DMS 273 treated with DMSO at 0.1 percent for 48 hours (cell line): ENCODE results near the gene GSTA2.
"Not testable (repeated sequence)": the region's sequence is repeated elsewhere in the genome, so short reads cannot be mapped to it uniquely, and the experiment has no call there.

Experiments used
- DNase-seq: peaks from one replicate; lab custom pipeline; 2025; lab: John Stamatoyannopoulos, UW

The GSTA2 gene

GRCh38 chr6:52760105-52760765 is 3.0 kb downstream of the GSTA2 start:
- DNase-seq = no peak

DNA sequence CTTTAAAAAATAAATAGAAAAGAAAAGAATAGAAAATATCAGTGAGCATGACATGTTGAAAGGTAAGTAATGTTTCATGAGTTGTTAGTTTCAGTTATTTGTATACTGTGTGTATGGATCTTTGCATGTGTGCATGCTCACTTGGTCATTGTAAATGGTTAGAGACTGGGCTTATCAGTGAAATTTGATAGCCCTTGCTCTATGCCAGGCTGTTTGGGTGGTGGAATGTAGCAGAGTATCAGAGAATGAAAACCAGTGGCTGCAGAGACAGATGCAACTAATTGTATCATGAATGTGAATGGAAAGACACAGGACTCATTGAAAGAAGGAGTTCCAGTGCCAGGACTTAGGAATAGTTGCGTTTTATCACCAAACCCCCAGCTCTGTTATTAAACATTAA is 4.2 kb downstream of the GSTA2 start:
- no peak for DNase-seq

GRCh38 chr6:52757651-52758338 is 5.5 kb downstream of the GSTA2 start:
- not testable (repeated sequence) for DNase-seq

- DNase-seq = no peak
Observed at GRCh38 chr6:52754443-52754842, 8.8 kb downstream of the GSTA2 start.

DNA sequence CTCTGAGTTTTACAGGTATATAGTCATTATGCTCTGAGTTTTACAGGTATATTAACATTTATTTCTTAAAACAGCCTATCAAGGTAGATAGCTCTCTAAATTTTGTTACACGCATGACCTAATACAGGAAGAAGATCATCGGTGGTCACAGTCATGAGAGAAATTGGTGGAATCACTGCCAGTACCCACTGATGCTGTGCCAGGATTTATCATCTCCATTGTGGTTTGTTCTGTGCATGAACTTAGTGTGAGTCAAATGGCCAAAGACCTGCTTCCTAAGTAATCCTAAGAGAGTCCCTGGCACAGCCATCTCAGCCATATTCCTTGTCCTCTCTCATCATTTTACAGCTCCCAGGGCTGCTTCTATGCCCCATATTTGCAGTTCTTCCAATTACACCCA is 10.1 kb downstream of the GSTA2 start:
- not testable (repeated sequence) for DNase-seq

- no peak for DNase-seq
Observed at GRCh38 chr6:52752310-52752709, 11.0 kb downstream of the GSTA2 start.

DNA sequence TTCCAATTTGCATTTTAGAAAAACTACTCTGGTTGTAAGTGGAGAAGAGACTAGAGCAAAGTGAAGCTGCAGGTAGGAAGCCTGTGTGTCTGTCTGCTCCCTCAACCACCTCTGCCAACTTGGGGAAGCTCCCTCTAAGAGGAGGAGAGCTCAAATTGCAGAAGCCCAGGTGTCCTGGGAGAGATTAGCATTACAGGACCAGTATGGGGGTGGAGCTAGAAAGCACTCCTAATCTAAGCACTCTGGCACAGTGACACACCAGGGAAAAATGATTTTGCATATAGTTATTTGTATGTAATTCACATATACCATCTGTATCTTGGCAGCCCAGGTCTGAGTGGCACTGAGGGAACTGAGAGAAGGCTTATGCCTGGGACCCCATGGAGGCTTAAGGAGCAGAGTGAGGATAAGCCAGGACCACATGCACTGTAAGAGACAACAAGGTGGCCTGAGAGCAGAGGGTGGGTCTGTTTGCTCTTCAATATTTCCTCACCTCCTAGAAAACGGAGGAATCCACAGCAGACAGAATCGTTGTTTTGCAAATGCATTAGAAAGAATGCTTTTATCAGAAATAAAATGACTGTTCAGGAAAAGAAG is 13.6 kb downstream of the GSTA2 start:
- no peak for DNase-seq

DNA sequence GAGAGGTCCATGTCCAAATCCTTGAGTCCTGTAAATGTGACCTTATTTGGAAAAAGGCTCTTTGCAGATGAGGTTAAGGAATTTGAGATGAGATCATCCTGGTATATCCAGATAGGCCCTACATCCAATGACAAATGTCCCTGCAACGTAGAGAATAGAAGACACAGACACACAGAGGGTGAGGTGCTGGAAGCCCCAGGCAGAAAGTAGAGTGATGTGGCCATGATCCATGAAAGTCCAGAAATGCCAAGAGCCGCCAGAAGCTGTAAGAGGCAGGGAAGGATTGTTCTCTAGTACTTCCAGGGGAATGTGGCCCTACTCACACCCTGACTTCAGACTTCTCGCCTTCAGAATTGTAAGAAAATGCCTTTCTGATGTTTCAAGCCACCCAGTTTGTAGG is 16.0 kb downstream of the GSTA2 start:
- DNase-seq = not testable (repeated sequence)

DNA sequence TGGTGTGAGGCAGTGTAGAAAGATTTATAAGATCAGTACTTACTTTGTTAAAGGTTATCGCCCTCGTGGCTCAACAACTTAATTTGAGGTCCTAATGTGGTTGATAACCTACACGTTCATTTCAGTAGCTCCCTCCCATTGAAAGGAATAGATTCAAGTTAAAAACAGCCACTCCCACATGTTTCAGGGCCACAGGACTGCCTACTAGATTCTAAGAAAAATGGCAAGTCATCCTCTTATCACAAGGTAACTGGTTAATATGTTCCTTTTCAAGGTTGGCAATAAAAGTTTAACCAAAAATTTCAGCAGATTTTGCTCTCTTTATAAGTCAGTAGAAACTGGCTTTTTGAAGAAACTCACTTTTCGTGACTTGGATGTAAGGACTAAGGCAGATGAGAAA is 17.1 kb downstream of the GSTA2 start:
- DNase-seq = no peak

DNA sequence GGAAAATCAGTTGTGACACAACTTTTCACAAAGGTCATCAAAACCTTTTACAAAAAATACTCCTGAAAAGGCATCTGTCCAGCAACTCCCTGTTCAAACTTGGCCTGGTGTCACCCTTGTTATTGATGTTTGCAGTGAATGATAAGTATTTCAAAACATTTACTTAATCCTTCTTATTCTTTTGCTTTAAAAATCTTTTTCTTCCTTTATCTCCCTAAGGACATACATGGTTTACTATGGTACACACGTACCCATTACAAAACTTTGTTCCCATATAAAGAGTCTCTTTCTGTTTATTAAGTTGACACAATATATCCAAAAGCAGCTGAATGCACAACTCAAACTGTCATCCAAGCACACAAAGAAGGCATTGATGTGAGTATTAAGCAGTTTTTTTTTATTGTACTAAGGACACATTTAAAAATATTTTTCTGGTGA is 17.5 kb downstream of the GSTA2 start:
- no peak for DNase-seq

- DNase-seq = no peak
Observed at GRCh38 chr6:52741872-52742271, 21.4 kb downstream of the GSTA2 start.

- no peak for DNase-seq
Observed at GRCh38 chr6:52739627-52740026, 23.6 kb downstream of the GSTA2 start.

GRCh38 chr6:52739134-52739533 is 24.1 kb downstream of the GSTA2 start:
- DNase-seq = no peak

- no peak for DNase-seq
Observed at GRCh38 chr6:52736145-52736544, 27.1 kb downstream of the GSTA2 start.

DNA sequence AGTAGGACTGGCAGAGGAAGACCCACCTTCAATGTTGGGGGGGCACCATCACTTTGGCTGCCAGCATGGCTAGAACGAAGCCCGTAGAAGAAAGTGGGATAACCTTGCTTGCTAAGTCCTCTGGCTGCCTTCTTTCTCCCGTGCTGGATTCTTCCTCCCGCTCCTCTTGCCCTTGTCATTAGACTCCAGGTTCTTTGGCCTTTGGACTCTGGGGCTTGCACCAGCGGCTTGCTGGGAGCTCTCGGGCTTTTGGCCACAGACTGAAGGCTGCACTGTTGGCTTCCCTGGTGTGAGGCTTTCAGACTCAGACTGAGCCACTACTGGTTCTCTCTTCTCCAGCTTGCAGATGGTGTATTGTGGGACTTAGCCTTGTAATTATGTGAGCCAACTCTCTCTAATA is 28.2 kb downstream of the GSTA2 start:
- no peak for DNase-seq

DNA sequence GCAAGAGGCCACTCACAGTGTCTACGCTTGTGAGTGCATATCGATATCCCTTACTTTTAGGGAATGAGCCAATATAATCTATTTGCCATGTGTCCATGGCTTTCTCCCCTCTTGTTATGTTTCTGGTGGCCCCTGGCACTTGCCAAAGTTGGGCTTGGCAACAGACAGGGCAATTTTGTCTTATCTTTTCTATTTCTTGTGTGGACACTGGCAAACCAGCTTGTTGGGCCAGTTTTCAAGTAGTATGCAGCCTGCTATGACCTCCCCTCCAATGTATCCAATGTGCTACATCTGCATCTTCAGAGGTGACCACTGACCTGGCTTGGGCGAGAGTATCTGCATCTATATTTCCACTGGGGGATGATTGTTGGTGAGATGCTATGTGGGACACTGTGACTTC is 29.2 kb downstream of the GSTA2 start:
- no peak for DNase-seq

DNA sequence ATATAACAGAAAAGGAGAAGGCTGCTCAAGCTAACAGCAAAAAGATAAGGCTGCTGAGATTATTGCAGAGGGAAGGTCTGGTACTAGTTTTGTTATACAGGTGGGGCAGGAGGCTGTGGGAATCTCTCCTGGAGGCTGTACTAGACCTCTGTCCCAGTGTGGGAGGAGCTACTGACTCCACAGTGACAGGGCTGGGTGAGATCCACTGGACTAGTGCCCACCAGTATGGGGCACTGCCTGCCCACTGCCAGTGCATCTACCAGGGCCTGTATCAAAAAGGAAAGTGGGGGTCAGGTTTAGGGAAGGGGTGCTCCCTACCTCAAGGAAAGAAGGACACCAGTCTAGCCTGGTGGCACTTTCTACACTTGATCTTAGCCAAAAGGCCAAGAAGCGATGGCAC is 30.1 kb downstream of the GSTA2 start:
- DNase-seq = no peak

- DNase-seq = no peak
Observed at GRCh38 chr6:52731719-52732118, 31.6 kb downstream of the GSTA2 start.

DNA sequence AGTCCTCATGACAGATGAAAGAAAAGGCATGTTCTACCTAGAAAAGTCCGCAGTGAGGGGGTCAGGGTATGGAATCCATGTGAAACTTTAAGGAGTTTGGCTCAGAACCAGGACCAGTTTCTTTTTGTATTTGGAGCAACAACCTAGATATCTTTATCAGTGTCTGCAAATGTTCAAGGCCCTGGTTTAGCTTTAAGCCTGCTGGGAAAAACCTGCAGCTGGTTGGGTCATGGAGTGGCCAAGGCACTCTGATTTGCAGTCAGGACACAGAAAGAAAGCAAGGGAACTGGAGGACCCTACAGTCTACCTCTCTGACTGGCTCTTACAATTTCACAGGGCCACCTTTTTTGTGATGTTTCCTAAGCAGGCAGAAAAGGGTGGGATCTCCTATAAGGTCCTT is 33.7 kb downstream of the GSTA2 start:
- DNase-seq = no peak

DNA sequence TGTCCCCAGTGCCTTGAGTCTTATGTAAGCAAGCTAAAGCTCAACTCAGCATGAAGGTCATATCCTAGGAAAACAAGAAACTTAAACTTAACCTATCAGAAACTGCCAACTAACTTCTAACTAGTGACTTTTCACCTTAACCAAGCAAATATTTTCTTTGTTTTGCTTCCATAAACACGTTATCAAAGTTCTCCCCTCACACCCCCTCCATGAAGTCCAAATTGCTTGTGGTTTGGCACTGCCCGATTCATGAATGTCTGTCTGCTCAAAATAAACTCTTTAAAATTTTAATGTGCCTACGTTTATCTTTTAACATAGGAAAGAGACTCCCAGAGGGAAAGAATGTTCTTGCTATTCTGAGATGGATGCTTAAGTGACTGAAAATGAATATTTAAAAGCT is 34.9 kb downstream of the GSTA2 start:
- no peak for DNase-seq

- DNase-seq = no peak
Observed at GRCh38 chr6:52727908-52728307, 35.4 kb downstream of the GSTA2 start.

DNA sequence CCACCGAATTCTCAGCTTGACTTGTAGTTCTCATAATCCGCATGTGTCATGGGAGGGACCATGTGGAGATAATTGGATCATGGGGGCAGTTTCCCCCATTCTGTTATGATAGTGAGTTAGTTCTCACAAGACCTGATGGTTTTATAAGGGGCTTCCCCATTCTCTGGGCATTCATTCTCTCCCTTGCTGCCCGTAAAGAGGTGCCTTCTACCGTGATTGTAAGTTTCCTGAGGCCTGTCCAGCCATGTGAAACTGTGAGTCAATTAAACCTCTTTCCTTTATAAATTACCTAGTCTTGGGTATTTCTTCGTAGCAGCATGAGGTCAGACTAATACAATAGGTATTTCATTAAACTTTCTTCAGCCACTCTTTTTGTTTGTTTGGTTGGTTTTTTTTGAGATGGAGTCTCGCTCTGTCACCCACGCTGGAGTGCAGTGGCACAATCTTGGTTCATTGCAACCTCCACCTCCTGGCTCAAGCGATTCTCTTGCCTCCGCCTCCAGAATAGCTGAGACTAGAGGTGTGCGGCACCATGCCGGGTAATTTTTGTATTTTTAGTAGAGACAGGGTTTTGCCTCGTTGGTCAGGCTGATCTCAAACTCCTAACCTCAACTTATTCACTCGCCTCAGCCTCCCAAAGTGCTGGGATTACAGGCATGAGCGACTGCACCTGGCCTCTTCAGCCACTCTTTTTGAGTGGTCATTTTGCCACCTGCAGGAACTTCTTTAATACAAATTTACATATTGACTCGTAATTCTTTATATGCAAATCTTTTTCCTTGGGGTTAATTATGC is 36.3 kb downstream of the GSTA2 start:
- no peak for DNase-seq

GRCh38 chr6:52726193-52726542 is 37.1 kb downstream of the GSTA2 start:
- DNase-seq = no peak
